Gastrocnemius medialis (tissue), 4 donors: ENCODE measurements around the gene RIMBP2.

ENCODE experiments used
- POLR2A ChIP-seq, 2 donors: fragments of 450-650 bp; IDR thresholded peaks; one replicate each; pipeline ENCODE4 v1.6.1; 2017; ENCODE audit warnings: antibody characterized with exemption in 2 of 2, mild to moderate bottlenecking in 2 of 2, moderate library complexity in 2 of 2
- TF ChIP-seq, protein P1 (sequence below), 5 experiments: fragments of 450-650 bp in 3 of 5; fragments of 200-600 bp in 2 of 5; sonication (generic) in 2 of 5; IDR thresholded peaks in 4 of 5; conservative IDR thresholded peaks in 1 of 5; 1 replicate in 4 of 5; 2 replicates in 1 of 5; pipeline ENCODE4 v1.5.1; 2016 to 2019; ENCODE audit warnings: antibody characterized with exemption in 5 of 5, mild to moderate bottlenecking in 3 of 5, moderate library complexity in 3 of 5

DNA sequence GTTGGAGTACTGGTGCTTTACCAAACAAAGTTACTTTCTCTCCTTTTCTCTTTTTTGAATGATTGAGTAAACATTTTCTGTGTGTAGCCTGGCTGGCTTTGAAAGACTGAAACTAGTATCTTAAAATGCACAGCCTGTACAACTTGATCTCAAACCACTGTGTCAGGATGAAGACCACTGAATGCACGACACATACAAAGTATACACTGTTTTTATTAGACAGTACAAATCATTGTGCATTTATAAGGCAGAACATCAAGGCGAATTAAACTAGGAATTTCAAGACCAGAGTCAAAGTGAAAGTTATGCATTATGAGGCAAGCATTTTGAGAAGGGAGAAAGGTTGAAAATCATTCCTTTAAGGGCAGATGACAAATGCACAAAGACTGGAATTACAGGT is 319.4 kb downstream of the RIMBP2 start:
- TF ChIP-seq, protein P1, sequence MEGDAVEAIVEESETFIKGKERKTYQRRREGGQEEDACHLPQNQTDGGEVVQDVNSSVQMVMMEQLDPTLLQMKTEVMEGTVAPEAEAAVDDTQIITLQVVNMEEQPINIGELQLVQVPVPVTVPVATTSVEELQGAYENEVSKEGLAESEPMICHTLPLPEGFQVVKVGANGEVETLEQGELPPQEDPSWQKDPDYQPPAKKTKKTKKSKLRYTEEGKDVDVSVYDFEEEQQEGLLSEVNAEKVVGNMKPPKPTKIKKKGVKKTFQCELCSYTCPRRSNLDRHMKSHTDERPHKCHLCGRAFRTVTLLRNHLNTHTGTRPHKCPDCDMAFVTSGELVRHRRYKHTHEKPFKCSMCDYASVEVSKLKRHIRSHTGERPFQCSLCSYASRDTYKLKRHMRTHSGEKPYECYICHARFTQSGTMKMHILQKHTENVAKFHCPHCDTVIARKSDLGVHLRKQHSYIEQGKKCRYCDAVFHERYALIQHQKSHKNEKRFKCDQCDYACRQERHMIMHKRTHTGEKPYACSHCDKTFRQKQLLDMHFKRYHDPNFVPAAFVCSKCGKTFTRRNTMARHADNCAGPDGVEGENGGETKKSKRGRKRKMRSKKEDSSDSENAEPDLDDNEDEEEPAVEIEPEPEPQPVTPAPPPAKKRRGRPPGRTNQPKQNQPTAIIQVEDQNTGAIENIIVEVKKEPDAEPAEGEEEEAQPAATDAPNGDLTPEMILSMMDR (IDR thresholded peaks at IDR 0.05 in 4 of 5, conservative IDR thresholded peaks at IDR 0.05 in 1 of 5), result no peak
- no peak for TF ChIP-seq POLR2A (IDR thresholded peaks at IDR 0.05)
